ENCODE data around the gene ZMYND8. TPM values are rescaled to one million over a fixed set of nuclear protein-coding genes. Genes with fewer than 3 reads are reported as not detected.

ZMYND8 gene
- total RNA-seq, 4 donors from 2014 or later = 29.7 to 42.4 (median 30.9) TPM

DNA sequence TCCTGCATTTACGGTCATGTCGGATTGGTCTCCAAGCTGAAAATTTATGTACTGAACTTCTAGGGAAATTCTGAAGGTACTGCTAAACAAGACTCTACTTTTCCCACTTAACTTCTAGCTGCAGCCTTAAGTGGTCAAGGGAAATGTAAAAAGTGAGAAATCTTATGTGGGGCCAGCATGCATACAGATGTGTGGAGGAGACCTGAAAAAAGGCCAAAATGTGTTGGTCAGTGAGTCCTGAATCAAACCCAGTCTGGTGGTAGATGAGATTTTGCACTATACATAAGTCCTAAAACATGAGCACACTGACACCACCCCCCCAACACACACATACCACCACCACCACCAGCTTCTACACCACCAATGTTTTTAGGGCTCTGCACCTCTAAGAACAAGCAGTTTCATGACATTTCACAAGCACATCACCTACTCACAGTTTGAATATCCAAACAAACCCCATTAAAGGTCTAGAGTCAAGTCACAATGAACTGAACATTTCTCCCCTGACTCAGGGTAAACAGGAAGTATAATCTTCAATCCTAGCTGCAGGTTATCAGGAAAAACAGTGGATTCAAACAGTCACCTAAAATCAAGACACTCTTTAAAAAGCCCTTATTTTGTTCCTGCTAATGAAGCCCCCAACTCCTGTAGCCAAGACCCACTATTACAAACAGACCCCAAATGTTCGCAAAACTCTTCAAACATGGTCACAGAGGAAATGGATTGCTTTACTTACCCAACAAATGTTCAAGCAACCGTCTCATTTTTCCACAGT, 1.6 kb downstream of the ZMYND8 start:
- Histone ChIP-seq H3K36me3 (no peaks in the 10 kb centered on the region), H3K27ac (peak overlapping the region; percentile 99 to 100 (median 100)), H3K4me1 (peaks cover 99 to 100% of the 10 kb centered on the region in 2 donors), H3K4me3 (replicated peaks in 1 of 3) (no peak overlapping the region), H3K27me3 (no peaks in the 10 kb centered on the region), H3K9me3 (no peaks in the 10 kb centered on the region)
- no peak for DNase-seq
- WGBS, 2 donors = 49% methylated on average over 4 of the region's 4 CpGs
- intact Hi-C loops (cut with DNase I) = loop anchor here (5.0 kb wide), 1 partner anchor 38 kb away; no protein-coding TSS in a partner anchor
- TF ChIP-seq POLR2A (IDR thresholded peaks at IDR 0.05) = no peak
- TF ChIP-seq, protein P1, sequence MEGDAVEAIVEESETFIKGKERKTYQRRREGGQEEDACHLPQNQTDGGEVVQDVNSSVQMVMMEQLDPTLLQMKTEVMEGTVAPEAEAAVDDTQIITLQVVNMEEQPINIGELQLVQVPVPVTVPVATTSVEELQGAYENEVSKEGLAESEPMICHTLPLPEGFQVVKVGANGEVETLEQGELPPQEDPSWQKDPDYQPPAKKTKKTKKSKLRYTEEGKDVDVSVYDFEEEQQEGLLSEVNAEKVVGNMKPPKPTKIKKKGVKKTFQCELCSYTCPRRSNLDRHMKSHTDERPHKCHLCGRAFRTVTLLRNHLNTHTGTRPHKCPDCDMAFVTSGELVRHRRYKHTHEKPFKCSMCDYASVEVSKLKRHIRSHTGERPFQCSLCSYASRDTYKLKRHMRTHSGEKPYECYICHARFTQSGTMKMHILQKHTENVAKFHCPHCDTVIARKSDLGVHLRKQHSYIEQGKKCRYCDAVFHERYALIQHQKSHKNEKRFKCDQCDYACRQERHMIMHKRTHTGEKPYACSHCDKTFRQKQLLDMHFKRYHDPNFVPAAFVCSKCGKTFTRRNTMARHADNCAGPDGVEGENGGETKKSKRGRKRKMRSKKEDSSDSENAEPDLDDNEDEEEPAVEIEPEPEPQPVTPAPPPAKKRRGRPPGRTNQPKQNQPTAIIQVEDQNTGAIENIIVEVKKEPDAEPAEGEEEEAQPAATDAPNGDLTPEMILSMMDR (IDR thresholded peaks at IDR 0.05) = no peak

DNA sequence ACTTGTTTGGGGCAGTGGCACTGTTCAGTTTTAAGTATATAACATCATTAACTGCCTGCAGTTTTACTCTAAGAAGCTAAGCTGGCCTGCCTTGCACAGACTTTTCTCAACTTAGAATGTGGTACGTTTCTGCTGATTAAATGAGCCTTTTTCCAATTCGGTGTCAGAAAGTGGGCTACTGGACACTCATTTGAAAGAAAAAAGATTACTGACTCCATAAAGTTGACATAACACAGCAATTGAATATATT, 2.1 kb downstream of the ZMYND8 start:
- peaks cover 99 to 100% of the 10 kb centered on the region in 2 donors for H3K4me1 ChIP-seq
- WGBS, 2 donors = 32 to 40% methylated on average over 2 of the region's 2 CpGs
- no peaks in the 10 kb centered on the region for H3K36me3 ChIP-seq
- H3K9me3 ChIP-seq = no peaks in the 10 kb centered on the region
- H3K27ac ChIP-seq = peak overlapping the region; percentile 99 to 100 (median 100)
- no peaks in the 10 kb centered on the region for H3K27me3 ChIP-seq
- intact Hi-C loops (cut with DNase I) = no loop called here
- DNase-seq = no peak
- no peak overlapping the region for H3K4me3 ChIP-seq (replicated peaks in 1 of 3)
- no peak for TF ChIP-seq POLR2A (IDR thresholded peaks at IDR 0.05)
- TF ChIP-seq, protein P1 (IDR thresholded peaks at IDR 0.05) = no peak

DNA sequence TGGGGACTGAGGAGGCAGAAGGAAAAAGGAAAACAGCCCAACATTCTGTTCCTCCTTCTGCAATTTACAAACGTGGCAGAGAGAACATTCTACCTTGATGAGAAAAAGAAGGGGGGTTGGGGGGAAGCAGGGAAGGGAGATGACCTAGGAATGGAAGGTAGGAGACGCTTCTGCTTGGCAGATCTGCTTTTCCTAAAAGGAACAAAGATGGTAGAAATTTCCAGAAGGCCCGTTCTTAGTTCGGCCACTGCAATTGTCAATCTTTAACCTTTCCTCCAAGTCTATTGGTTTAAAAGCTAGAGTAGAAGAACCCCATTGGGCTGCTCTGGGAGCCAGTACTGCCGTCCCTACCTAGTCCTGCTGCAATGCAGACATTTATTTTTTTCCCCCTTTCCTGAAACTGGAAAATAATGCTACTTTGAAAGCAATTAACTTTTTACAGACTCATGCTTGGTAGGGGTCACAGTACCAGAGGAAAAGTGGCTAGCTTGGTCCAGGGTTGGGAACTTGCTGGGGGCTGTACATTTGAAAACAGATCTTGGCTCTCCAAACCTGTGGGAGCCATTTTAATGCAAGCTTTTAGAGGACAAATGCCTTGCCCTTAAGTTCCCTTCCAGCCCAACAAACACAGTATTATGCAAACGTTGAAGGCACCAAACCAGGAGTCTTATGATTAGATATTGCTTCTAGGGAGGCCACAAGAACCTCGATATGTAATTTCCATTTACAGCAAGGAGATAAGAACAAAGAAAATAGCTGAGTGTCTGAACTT, 2.6 kb downstream of the ZMYND8 start:
- no peak overlapping the region for H3K4me3 ChIP-seq (replicated peaks in 1 of 3)
- peak in 1 of 2 donors; percentile 12 for TF ChIP-seq POLR2A (IDR thresholded peaks at IDR 0.05)
- TF ChIP-seq, protein P1 (IDR thresholded peaks at IDR 0.05) = no peak

DNA sequence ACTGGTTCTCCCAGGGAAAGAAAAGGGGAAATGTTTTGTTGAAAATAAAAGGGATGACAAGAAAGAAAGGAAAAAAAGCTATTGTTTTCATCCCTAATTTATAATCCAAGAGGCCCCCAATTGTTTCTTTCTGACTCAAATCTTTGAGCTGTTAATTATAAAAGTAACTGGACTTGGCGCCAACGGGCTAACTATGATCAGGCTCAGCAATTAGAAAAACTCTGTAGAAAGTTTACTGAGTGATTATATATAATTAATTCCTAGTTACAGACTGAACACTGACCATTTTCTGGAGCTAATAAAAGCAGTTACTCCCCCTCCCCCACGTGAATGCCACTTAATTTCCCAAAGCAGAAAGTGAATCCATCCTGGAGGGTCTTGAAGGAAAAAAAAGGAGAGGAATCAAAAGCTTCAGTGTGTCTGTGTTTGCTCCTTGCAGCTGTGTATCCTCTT, 3.2 kb downstream of the ZMYND8 start:
- Histone ChIP-seq H3K36me3 (no peaks in the 10 kb centered on the region), H3K4me1 (peaks cover 100% of the 10 kb centered on the region in 2 donors), H3K9me3 (no peaks in the 10 kb centered on the region), H3K27me3 (no peaks in the 10 kb centered on the region), H3K4me3 (replicated peaks in 1 of 3) (no peak overlapping the region), H3K27ac (peak overlapping the region; percentile 99 to 100 (median 100))
- TF ChIP-seq, protein P1 (IDR thresholded peaks at IDR 0.05) = no peak
- no peak for DNase-seq
- intact Hi-C loops (cut with DNase I) = no loop called here
- 53 to 63% methylated on average over 3 of the region's 3 CpGs for WGBS, 2 donors

More for the DNA sequence above, 2.6 kb downstream of the ZMYND8 start:
- Histone ChIP-seq H3K4me1 (peaks cover 100% of the 10 kb centered on the region in 2 donors), H3K36me3 (no peaks in the 10 kb centered on the region), H3K27me3 (no peaks in the 10 kb centered on the region), H3K9me3 (no peaks in the 10 kb centered on the region), H3K27ac (peak overlapping the region; percentile 99 to 100 (median 100))
- intact Hi-C loops (cut with DNase I) = no loop called here
- DNase-seq = no peak
- 54 to 55% methylated on average over 7 of the region's 7 CpGs for WGBS, 2 donors

Measured in thyroid gland (tissue), 4 donors.